Calu3 (cell line): ENCODE measurements around the gene NEU4. TPM values are rescaled to one million over a fixed set of nuclear protein-coding genes. Genes with fewer than 3 reads are reported as not detected.
A peak's percentile ranks its signal among the peaks of the same experiment; 100 is the strongest.

Experiments
- BruUV-seq: library from RNA; stranded (reverse); fragments of 400-500 nt; replicated peaks from 2 replicates; lab custom pipeline; 2021; lab: Mats Ljungman, UMichigan
- CTCF ChIA-PET: fragments of 300-600 bp; sonication (Branson Sonifier 250); formaldehyde crosslinking; loops from one replicate; lab custom pipeline; 2022; ENCODE audit warnings: antibody characterized with exemption; lab: Charles Lee
- DNase-seq: peaks from one replicate; pipeline ENCODE4 v3.0.0; 2022
- H3K27ac Mint-ChIP-seq: one replicate; pipeline ENCODE4 v1.8.0; 2022; ENCODE audit warnings: mixed read lengths; ENCODE audit not compliant: unreplicated experiment
- H3K27me3 Mint-ChIP-seq: one replicate; pipeline ENCODE4 v1.8.0; 2022; ENCODE audit warnings: mixed read lengths; ENCODE audit not compliant: unreplicated experiment
- H3K36me3 Mint-ChIP-seq: one replicate; pipeline ENCODE4 v1.8.0; 2022; ENCODE audit warnings: mild to moderate bottlenecking, moderate library complexity, mixed read lengths; ENCODE audit not compliant: insufficient read depth, unreplicated experiment
- H3K4me1 Mint-ChIP-seq: one replicate; pipeline ENCODE4 v1.8.0; 2022; ENCODE audit warnings: mild to moderate bottlenecking, low read depth, mixed read lengths; ENCODE audit not compliant: unreplicated experiment
- H3K4me3 Mint-ChIP-seq: one replicate; pipeline ENCODE4 v1.8.0; 2022; ENCODE audit warnings: mild to moderate bottlenecking, low read depth, moderate library complexity, mixed read lengths; ENCODE audit not compliant: unreplicated experiment
- H3K9me3 Mint-ChIP-seq: one replicate; pipeline ENCODE4 v1.8.0; 2022; ENCODE audit warnings: low read depth, mixed read lengths; ENCODE audit not compliant: unreplicated experiment
- CTCF ChIP-seq: fragments of 200-600 bp; IDR thresholded peaks from one replicate; pipeline ENCODE4 v1.8.0; 2022; ENCODE audit warnings: antibody characterized with exemption; ENCODE audit not compliant: unreplicated experiment
- intact Hi-C: fragments of 100-400 bp; cut with micrococcal nuclease; formaldehyde crosslinking; loops from one replicate; pipeline ENCODE4 v1.10.0; 2022; ENCODE audit not compliant: unreplicated experiment
- total RNA-seq: library from RNA; stranded (reverse); gene quantifications from 2 replicates; pipeline ENCODE4 v1.2.3, GENCODE V29; 2022

The NEU4 gene
- total RNA-seq, 1 experiment from 2014 or later: 0.14 TPM

DNA sequence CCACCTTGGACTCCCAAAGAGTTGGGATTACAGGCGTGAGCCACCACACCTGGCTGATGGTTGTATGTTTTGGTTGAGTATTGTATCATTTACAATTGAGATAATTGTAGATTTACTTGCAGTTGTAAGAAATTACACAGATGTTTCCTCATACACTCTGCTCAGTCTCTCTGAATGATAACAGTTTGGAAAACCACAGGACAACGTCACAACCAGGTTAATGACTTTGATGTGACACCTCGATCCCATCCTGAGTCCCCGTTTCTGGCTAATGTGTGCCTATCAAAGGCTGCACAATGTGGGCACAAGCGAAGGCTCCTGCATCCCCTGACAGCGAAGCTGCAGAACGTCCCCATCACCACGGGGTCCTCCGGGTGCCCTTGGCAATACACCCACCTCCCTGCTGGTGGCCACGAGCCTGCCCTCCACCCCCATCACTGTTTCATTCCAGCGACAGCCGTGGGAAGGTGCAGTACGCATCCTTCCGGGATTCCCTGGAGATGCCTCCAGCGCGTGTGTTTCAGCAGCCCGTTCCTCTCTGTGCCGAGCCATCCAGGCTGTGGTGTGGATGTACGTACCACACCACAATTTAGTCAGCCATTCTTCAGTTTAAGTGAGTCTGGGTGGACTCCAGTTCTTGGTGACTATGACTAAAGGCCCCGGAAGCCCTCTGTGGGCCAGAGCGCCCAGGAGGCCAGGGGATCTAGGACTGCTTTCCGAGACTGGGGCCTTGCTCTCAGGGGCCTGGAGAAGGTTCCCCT, 54.0 kb downstream of the NEU4 start:
- Mint-ChIP-seq H3K27me3 (peaks cover 61% of the 10 kb centered on the region), H3K36me3 (no peaks in the 10 kb centered on the region), H3K27ac (no peak overlapping the region), H3K4me1 (peaks cover 15% of the 10 kb centered on the region), H3K4me3 (no peak overlapping the region), H3K9me3 (peaks cover 17% of the 10 kb centered on the region)
- no peak for TF ChIP-seq CTCF
- intact Hi-C loops: no loop called here
- CTCF ChIA-PET: no interaction called here
- no peak for DNase-seq
- no TSS peak for BruUV-seq

- H3K4me1 Mint-ChIP-seq: peaks cover 15% of the 10 kb centered on the region
- BruUV-seq: no TSS peak
- DNase-seq: no peak
- no peak for TF ChIP-seq CTCF
- no peaks in the 10 kb centered on the region for H3K36me3 Mint-ChIP-seq
- intact Hi-C loops: no loop called here
- CTCF ChIA-PET: no interaction called here
- peaks cover 61% of the 10 kb centered on the region for H3K27me3 Mint-ChIP-seq
- H3K27ac Mint-ChIP-seq: no peak overlapping the region
- H3K4me3 Mint-ChIP-seq: no peak overlapping the region
- H3K9me3 Mint-ChIP-seq: peaks cover 17% of the 10 kb centered on the region
These were observed 54.6 kb downstream of the NEU4 start for GRCh38 chr2:241863536-241863954.

DNA sequence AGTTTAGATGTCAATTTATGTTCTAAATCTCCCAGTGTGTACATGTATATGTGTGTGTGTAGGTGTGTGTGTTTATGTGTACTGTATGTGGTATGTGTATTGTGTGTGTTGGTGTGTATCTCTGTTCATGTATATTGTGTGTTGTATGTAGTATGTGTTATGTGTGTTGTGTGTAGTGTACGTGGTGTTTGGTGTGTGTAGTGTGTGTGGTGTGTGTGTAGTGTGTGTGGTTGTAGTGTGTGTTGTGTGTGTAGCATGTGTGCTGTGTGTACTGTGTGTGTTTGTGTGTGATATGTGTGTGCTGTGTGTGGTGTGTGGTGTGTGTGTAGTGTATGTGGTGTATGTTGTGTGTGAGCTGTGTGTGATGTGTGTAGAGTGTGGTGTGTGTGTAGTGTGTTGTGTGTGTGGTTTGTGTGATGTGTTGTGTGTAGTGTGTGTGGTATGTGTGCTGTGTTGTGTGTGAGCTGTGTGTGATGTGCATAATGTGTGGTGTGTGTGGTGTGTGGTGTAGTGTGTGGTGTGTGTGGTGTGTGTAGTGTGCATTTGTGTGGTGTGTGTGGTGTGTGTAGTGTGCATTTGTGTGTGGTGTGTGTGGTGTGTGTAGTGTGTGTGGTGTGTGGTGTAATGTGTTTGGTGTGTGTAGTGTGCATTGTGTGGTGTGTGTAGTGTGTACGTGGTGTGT, 55.3 kb downstream of the NEU4 start:
- CTCF ChIA-PET: no interaction called here
- Mint-ChIP-seq H3K4me3 (no peak overlapping the region), H3K27me3 (peaks cover 65% of the 10 kb centered on the region), H3K4me1 (peaks cover 15% of the 10 kb centered on the region), H3K36me3 (no peaks in the 10 kb centered on the region), H3K27ac (no peak overlapping the region), H3K9me3 (peaks cover 17% of the 10 kb centered on the region)
- BruUV-seq: no TSS peak
- intact Hi-C loops: no loop called here
- TF ChIP-seq CTCF: no peak
- no peak for DNase-seq

DNA sequence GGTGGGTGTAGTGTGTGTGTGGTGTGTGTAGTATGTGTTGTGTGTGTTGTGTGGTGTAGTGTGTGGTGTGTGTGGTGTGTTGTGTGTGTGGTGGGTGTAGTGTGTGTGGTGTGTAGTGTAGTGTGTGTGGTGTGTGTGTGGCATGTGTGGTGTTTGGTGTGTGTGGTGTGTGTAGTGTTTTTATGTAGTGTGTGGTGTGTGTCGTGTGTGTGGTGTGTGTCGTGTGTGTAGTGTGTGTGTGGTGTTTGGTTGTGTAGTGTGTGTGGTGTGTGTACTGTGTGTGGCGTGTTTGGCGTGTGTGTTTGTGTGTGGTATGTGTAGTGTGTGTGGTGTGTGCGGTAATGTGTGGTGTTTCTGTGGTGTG, 55.8 kb downstream of the NEU4 start:
- intact Hi-C loops: no loop called here
- H3K4me1 Mint-ChIP-seq: peaks cover 15% of the 10 kb centered on the region
- no peak for TF ChIP-seq CTCF
- CTCF ChIA-PET: no interaction called here
- no peak for DNase-seq
- no TSS peak for BruUV-seq
- H3K4me3 Mint-ChIP-seq: no peak overlapping the region
- peaks cover 17% of the 10 kb centered on the region for H3K9me3 Mint-ChIP-seq
- no peaks in the 10 kb centered on the region for H3K36me3 Mint-ChIP-seq
- peaks cover 65% of the 10 kb centered on the region for H3K27me3 Mint-ChIP-seq
- H3K27ac Mint-ChIP-seq: peak overlapping the region; percentile 31
